RWPE2 (cell line): ENCODE data around the gene S100A4.

Experiments
- ATAC-seq: fragments of 200-7000 bp; cut with Tn5 transposase; 3 replicates; pipeline ENCODE4 v1.9.1; 2021; ENCODE audit warnings: low read depth
- DNase-seq: peaks from one replicate; pipeline ENCODE4 v3.0.0-alpha.2; 2020; ENCODE audit warnings: low spot score
- H3K27ac ChIP-seq: fragments of 450-650 bp; 2 replicates; pipeline ENCODE4 v1.5.1; 2017; ENCODE audit warnings: mild to moderate bottlenecking; ENCODE audit not compliant: poor library complexity, severe bottlenecking
- H3K27me3 ChIP-seq: fragments of 250-450 bp; sonication (Bioruptor Pico); 2 replicates; pipeline ENCODE4 v1.5.1; 2021; ENCODE audit warnings: mild to moderate bottlenecking, moderate library complexity; ENCODE audit not compliant: insufficient read depth, poor library complexity, severe bottlenecking
- H3K36me3 ChIP-seq: fragments of 250-450 bp; sonication (Bioruptor Pico); 2 replicates; pipeline ENCODE4 v1.5.1; 2020; ENCODE audit warnings: low read depth, mild to moderate bottlenecking, moderate library complexity
- H3K4me1 ChIP-seq: fragments of 250-450 bp; sonication (Bioruptor Pico); 2 replicates; pipeline ENCODE4 v1.5.1; 2021; ENCODE audit warnings: mild to moderate bottlenecking, moderate library complexity; ENCODE audit not compliant: insufficient read depth, poor library complexity, severe bottlenecking
- H3K4me3 ChIP-seq: fragments of 250-450 bp; sonication (Bioruptor Pico); 2 replicates; pipeline ENCODE4 v1.5.1; 2021; ENCODE audit warnings: mild to moderate bottlenecking, moderate library complexity; ENCODE audit not compliant: severe bottlenecking
- H3K9me3 ChIP-seq: fragments of 250-450 bp; sonication (Bioruptor Pico); 2 replicates; pipeline ENCODE4 v1.5.1; 2021; ENCODE audit warnings: mild to moderate bottlenecking, moderate library complexity; ENCODE audit not compliant: severe bottlenecking
- CTCF ChIP-seq: fragments of 450-650 bp; IDR thresholded peaks from one replicate; pipeline ENCODE4 v1.5.1; 2017; ENCODE audit warnings: mild to moderate bottlenecking, moderate library complexity; ENCODE audit not compliant: poor library complexity, severe bottlenecking

The S100A4 gene

GRCh38 chr1:153513023-153513422 lies 32.6 kb downstream of the S100A4 start:
- Histone ChIP-seq H3K27ac (peak overlapping the region; percentile 17), H3K27me3 (no peaks in the 10 kb centered on the region)

DNA sequence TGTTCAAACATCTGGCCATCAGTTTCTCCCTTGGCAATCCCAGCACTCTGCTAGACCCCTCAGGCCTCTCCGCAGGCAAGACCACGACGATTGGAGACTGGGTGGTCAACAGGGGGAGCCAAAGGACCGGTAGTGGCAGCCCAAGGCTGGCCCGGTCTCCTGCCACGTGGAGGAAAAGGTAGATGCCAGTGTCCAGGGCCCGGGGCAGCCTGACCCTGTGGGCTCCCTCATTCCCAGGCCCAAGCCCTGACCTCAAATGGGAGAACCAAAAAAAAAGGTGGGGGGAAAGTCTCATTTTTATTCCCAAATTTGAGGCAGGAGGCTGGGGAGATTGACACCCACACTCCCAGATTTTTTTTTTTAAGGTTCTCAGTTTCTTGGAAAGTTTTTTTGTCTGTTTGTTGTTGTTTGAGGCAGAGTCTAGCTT lies 34.6 kb downstream of the S100A4 start:
- no peaks in the 10 kb centered on the region for H3K27me3 ChIP-seq
- ATAC-seq, result peak; percentile 61
- peak; percentile 95 for TF ChIP-seq CTCF
- H3K4me1 ChIP-seq, result peaks cover 33% of the 10 kb centered on the region
- H3K27ac ChIP-seq, result peak overlapping the region; percentile 17
- DNase-seq, result peak; percentile 81
- no peaks in the 10 kb centered on the region for H3K36me3 ChIP-seq
- H3K9me3 ChIP-seq, result no peaks in the 10 kb centered on the region
- H3K4me3 ChIP-seq, result no peak overlapping the region

More at GRCh38 chr1:153513023-153513422, 32.6 kb downstream of the S100A4 start:
- ATAC-seq, result no peak
- DNase-seq, result no peak
- Histone ChIP-seq H3K4me1 (peaks cover 20% of the 10 kb centered on the region), H3K36me3 (no peaks in the 10 kb centered on the region), H3K4me3 (no peak overlapping the region), H3K9me3 (no peaks in the 10 kb centered on the region)
- peak; percentile 43 for TF ChIP-seq CTCF

- Histone ChIP-seq H3K9me3 (no peaks in the 10 kb centered on the region), H3K27ac (peak overlapping the region; percentile 17), H3K4me1 (peaks cover 23% of the 10 kb centered on the region), H3K4me3 (no peak overlapping the region), H3K27me3 (no peaks in the 10 kb centered on the region), H3K36me3 (no peaks in the 10 kb centered on the region)
- ATAC-seq, result 0 out of 3 replicates have a peak, but pooled peaks have one; percentile 17
- TF ChIP-seq CTCF, result peak; percentile 66
- no peak for DNase-seq
Observed at GRCh38 chr1:153509729-153510354, 35.8 kb downstream of the S100A4 start.

DNA sequence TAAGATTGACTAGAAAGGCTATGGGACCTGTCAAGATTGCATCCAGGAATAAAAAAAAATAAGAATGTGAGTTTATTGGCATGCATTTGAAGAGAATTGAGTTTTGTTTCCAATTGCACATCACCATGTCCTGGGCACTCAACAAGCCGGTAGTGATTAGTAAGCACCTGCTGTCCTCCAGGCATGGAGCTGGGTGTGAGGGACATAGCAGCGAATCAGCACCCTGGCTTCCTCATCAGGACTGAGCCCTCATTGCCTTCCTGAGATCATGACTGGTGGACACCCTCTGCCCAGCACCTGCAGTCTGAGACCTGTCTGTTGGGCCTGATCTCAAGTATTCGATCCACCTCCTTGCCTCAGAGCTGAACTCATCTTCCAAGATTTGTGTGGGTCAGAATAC lies 36.6 kb downstream of the S100A4 start:
- peaks cover 23% of the 10 kb centered on the region for H3K4me1 ChIP-seq
- H3K27me3 ChIP-seq, result no peaks in the 10 kb centered on the region
- H3K4me3 ChIP-seq, result no peak overlapping the region
- DNase-seq (no peak), ATAC-seq (no peak)
- H3K9me3 ChIP-seq, result no peaks in the 10 kb centered on the region
- no peak for TF ChIP-seq CTCF
- no peaks in the 10 kb centered on the region for H3K36me3 ChIP-seq
- peak overlapping the region; percentile 68 for H3K27ac ChIP-seq

DNA sequence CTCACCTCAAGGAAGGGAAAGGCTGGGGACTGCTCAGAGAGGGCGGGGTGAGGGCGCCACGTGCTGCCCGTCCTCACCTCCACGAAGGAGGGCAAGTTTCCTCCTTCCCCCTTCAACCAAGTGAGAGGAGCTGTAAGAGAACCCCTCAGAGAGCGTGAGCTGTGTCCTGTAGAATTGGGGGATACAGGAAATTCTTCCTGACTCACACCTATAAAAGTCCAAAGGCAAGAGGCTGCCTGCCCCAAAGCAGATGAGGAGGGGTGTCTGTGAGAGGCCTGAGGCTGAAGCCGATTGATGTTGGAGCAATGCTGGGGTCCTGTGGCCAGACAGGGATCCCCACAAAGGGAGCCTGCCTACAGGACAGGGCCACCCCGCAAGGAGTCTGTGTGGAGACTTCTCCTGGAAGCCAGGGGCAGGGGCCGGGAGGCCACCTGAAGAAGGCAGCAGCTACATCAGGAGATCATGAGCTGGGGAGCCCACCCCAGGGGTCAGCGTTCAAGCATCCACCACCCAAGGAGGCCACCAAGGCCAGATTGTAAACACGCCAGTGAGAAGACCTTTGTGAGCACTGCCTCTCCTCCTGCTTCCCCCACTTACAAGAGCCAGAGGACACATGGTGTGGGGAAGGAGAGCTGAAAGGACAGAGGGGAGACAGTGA lies 37.6 kb downstream of the S100A4 start:
- no peak overlapping the region for H3K4me3 ChIP-seq
- no peak for TF ChIP-seq CTCF
- no peaks in the 10 kb centered on the region for H3K36me3 ChIP-seq
- ATAC-seq (no peak), DNase-seq (no peak)
- no peaks in the 10 kb centered on the region for H3K27me3 ChIP-seq
- H3K27ac ChIP-seq, result peak overlapping the region; percentile 68
- no peaks in the 10 kb centered on the region for H3K9me3 ChIP-seq
- peaks cover 23% of the 10 kb centered on the region for H3K4me1 ChIP-seq
